CD4-positive, alpha-beta T cell treated with Interleukin-10 for 1 hour (primary cell): ENCODE measurements around the gene PFKFB2.
A peak's percentile ranks its signal among the peaks of the same experiment; 100 is the strongest.

Experiments used
- DNase-seq: peaks from one replicate; pipeline ENCODE4 v3.0.0-alpha.2; 2020

The PFKFB2 gene

GRCh38 chr1:207069858-207070506 is 16.9 kb downstream of the PFKFB2 start:
- no peak for DNase-seq

GRCh38 chr1:207070811-207071210 is 17.7 kb downstream of the PFKFB2 start:
- DNase-seq: no peak

GRCh38 chr1:207071426-207071825 is 18.4 kb downstream of the PFKFB2 start:
- DNase-seq: no peak

- DNase-seq: no peak
Measured at GRCh38 chr1:207072233-207072632, 19.2 kb downstream of the PFKFB2 start.

GRCh38 chr1:207073906-207074820 is 21.1 kb downstream of the PFKFB2 start:
- DNase-seq: no peak

GRCh38 chr1:207076181-207076955 is 23.3 kb downstream of the PFKFB2 start:
- no peak for DNase-seq

- DNase-seq: no peak
Measured at GRCh38 chr1:207077012-207077411, 23.9 kb downstream of the PFKFB2 start.

- DNase-seq: peak; percentile 83
Measured at GRCh38 chr1:207077470-207078377, 24.6 kb downstream of the PFKFB2 start.

GRCh38 chr1:207078578-207079132 is 25.6 kb downstream of the PFKFB2 start:
- DNase-seq: no peak

GRCh38 chr1:207079706-207080241 is 26.7 kb downstream of the PFKFB2 start:
- DNase-seq: no peak

GRCh38 chr1:207081088-207081487 is 28.0 kb downstream of the PFKFB2 start:
- no peak for DNase-seq

- no peak for DNase-seq
Measured at GRCh38 chr1:207081806-207082205, 28.7 kb downstream of the PFKFB2 start.

GRCh38 chr1:207084232-207084631 is 31.2 kb downstream of the PFKFB2 start:
- no peak for DNase-seq

- DNase-seq: peak; percentile 72
Measured at GRCh38 chr1:207084701-207085180, 31.7 kb downstream of the PFKFB2 start.

GRCh38 chr1:207085887-207086286 is 32.8 kb downstream of the PFKFB2 start:
- DNase-seq: no peak

- DNase-seq: no peak
Measured at GRCh38 chr1:207088161-207088560, 35.1 kb downstream of the PFKFB2 start.

GRCh38 chr1:207088701-207089626 is 35.9 kb downstream of the PFKFB2 start, which contains the start of gene C4BPB:
Gene C4BPB, plus strand, starts transcription at chr1:207088860. Its CDS starts 672 bp downstream, at chr1:207089532.
- peak; percentile 19 for DNase-seq

GRCh38 chr1:207089627-207090355 is 36.7 kb downstream of the PFKFB2 start:
- no peak for DNase-seq

- DNase-seq: no peak
Measured at GRCh38 chr1:207091200-207091908, 38.3 kb downstream of the PFKFB2 start.
